Fibroblast of lung (primary cell): ENCODE measurements around the gene A3GALT2.

Source experiments
- EZH2 ChIP-seq: IDR thresholded peaks from 2 replicates; pipeline ENCODE4 v1.5.1; 2012; ENCODE audit warnings: low read length, control low read depth, mild to moderate bottlenecking; ENCODE audit errors: missing control alignments
- TF ChIP-seq, protein P1 (sequence below), 2 donors: IDR thresholded peaks in 1 of 2; conservative IDR thresholded peaks in 1 of 2; 1 replicate in 1 of 2; 2 replicates in 1 of 2; pipeline ENCODE4 v1.5.1; 2011 to 2012; ENCODE audit warnings: low read length in 2 of 2, control low read depth in 1 of 2, inconsistent platforms in 1 of 2, low read depth in 1 of 2, mild to moderate bottlenecking in 1 of 2

DNA sequence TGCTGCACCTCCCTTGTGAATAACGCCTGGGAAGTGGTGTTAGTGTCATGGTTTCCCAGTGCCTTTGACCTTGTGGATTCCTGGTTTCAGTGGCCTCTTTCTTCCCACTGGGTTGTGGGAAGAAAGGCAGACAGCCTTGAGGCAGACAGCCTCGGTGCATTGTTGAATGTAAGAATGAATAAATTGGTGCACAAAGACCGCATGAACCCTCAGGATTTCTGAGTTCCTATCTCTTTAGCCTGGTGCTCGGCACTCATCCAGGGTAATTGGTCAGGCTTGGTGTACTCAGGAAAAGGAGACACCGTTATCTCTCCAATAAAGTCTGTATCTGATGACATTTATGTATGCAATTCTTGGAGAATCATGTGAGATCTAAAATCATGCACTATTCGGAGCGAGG lies 59.6 kb downstream of the A3GALT2 start:
- TF ChIP-seq, protein P1, sequence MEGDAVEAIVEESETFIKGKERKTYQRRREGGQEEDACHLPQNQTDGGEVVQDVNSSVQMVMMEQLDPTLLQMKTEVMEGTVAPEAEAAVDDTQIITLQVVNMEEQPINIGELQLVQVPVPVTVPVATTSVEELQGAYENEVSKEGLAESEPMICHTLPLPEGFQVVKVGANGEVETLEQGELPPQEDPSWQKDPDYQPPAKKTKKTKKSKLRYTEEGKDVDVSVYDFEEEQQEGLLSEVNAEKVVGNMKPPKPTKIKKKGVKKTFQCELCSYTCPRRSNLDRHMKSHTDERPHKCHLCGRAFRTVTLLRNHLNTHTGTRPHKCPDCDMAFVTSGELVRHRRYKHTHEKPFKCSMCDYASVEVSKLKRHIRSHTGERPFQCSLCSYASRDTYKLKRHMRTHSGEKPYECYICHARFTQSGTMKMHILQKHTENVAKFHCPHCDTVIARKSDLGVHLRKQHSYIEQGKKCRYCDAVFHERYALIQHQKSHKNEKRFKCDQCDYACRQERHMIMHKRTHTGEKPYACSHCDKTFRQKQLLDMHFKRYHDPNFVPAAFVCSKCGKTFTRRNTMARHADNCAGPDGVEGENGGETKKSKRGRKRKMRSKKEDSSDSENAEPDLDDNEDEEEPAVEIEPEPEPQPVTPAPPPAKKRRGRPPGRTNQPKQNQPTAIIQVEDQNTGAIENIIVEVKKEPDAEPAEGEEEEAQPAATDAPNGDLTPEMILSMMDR (conservative IDR thresholded peaks at IDR 0.05 in 1 of 2, IDR thresholded peaks at IDR 0.05 in 1 of 2; ENCODE audit: low read depth in 1 of 2, low read length in 2 of 2): no peak
- TF ChIP-seq EZH2: no peak
